Measurements from ENCODE around the gene ESR1.

DNA sequence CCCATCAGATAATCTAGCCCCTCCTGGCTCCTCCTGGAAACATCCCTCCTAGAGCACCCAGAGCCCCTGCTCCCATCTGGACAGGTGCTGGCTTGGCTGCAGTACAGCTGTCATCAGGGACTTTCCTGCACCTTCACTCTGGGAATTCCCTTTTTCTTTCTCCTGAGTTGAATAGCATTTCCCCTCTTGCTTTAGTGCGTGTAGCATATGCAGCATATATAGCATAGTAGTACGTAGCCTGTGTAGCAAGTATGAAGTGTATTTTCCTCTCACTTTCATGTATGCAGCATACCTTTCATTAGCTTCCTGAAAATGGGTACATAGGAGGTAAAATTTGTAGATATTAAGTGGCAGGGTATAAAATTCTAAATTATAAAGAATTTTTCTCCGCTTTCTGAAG is 352.9 kb downstream of the ESR1 start:
- TF ChIP-seq, protein P1, sequence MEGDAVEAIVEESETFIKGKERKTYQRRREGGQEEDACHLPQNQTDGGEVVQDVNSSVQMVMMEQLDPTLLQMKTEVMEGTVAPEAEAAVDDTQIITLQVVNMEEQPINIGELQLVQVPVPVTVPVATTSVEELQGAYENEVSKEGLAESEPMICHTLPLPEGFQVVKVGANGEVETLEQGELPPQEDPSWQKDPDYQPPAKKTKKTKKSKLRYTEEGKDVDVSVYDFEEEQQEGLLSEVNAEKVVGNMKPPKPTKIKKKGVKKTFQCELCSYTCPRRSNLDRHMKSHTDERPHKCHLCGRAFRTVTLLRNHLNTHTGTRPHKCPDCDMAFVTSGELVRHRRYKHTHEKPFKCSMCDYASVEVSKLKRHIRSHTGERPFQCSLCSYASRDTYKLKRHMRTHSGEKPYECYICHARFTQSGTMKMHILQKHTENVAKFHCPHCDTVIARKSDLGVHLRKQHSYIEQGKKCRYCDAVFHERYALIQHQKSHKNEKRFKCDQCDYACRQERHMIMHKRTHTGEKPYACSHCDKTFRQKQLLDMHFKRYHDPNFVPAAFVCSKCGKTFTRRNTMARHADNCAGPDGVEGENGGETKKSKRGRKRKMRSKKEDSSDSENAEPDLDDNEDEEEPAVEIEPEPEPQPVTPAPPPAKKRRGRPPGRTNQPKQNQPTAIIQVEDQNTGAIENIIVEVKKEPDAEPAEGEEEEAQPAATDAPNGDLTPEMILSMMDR (conservative IDR thresholded peaks at IDR 0.05 in 1 of 2, IDR thresholded peaks at IDR 0.05 in 1 of 2; ENCODE audit: low read depth in 1 of 2, low read length in 2 of 2) = no peak
- no peak for TF ChIP-seq EZH2 (IDR thresholded peaks at IDR 0.05; ENCODE audit: low read length, missing control alignments)

Measured in fibroblast of lung (primary cell).